OCI-LY7 (cell line): ENCODE results near the gene USB1.

Experiments used
- CTCF ChIP-seq: fragments of 200-600 bp; sonication (generic); conservative IDR thresholded peaks from 2 replicates; pipeline ENCODE4 v1.5.1; 2014; ENCODE audit warnings: mild to moderate bottlenecking, antibody characterized with exemption, low read length, moderate library complexity, mixed read lengths
- EZH2phosphoT487 ChIP-seq: fragments of 200-600 bp; sonication (generic); IDR thresholded peaks from 2 replicates; pipeline ENCODE4 v1.6.1; 2018; ENCODE audit warnings: low read depth, borderline replicate concordance, mild to moderate bottlenecking, mixed run types, antibody characterized with exemption, low read length, moderate library complexity, mixed read lengths

- TF ChIP-seq CTCF = no peak
- no peak for TF ChIP-seq EZH2phosphoT487
These were observed 9.1 kb upstream of the USB1 start for GRCh38 chr16:57992084-57992483.
